HCT116 (cell line): Measurements from ENCODE around the gene GUCA2B. TPM values are rescaled to one million over a fixed set of nuclear protein-coding genes. Genes with fewer than 3 reads are reported as not detected.

Experiments used
- ATAC-seq: fragments of 200-7000 bp; cut with Tn5 transposase; 2 replicates; pipeline ENCODE4 v1.9.1; 2020; ENCODE audit warnings: mild to moderate bottlenecking, moderate library complexity
- BruUV-seq: library from RNA; stranded (reverse); fragments of 400-500 nt; replicated peaks from 2 replicates; lab custom pipeline; 2021; lab: Mats Ljungman, UMichigan
- CTCF ChIA-PET: fragments of 300-600 bp; sonication (Branson Sonifier 250); formaldehyde crosslinking; loops from one replicate; lab custom pipeline; 2021; ENCODE audit warnings: antibody characterized with exemption; lab: Charles Lee
- POLR2A ChIA-PET: fragments of 300-600, 350-600 bp; sonication (Branson Sonifier 250); formaldehyde crosslinking; loops from one replicate; lab custom pipeline; 2021; ENCODE audit warnings: antibody characterized with exemption; lab: Charles Lee
- RAD21 ChIA-PET, 2 experiments: fragments of 300-600 bp; sonication (Branson Sonifier 250); formaldehyde crosslinking; loops; one replicate each; lab custom pipeline; 2023; ENCODE audit warnings: low total read pairs in 2 of 2; ENCODE audit not compliant: uncharacterized antibody in 2 of 2, unreplicated experiment in 2 of 2, low non-redundant PET in 1 of 2; lab: Charles Lee
- DNase-seq: peaks from one replicate; pipeline ENCODE4 v3.0.0-alpha.2; 2010; ENCODE audit warnings: low read depth, low spot score
- H2AFZ ChIP-seq: fragments of 200-600 bp; shearing (Covaris generic), sonication (generic); 2 replicates; pipeline ENCODE4 v1.6.1; 2017; ENCODE audit warnings: low read depth, mixed run types, mixed read lengths, antibody characterized with exemption, low read length; ENCODE audit not compliant: poor library complexity, severe bottlenecking
- H3K27ac ChIP-seq: 2 replicates; pipeline ENCODE4 v1.5.1; 2012; ENCODE audit warnings: low read depth, low read length
- H3K27me3 ChIP-seq: fragments of 200-600 bp; sonication (generic); 2 replicates; pipeline ENCODE4 v1.6.1; 2016; ENCODE audit warnings: mixed run types, low read length, mixed read lengths; ENCODE audit not compliant: insufficient read depth
- H3K36me3 ChIP-seq, 2 experiments: fragments of 200-500 bp in 1 of 2; fragments of 200-600 bp in 1 of 2; sonication (Bioruptor generic) in 1 of 2; sonication (generic) in 1 of 2; 2 replicates each; pipeline versions ENCODE4 v1.5.1 to v1.6.1; 2014 to 2016; ENCODE audit warnings: low read length in 2 of 2, inconsistent platforms in 1 of 2, mixed read lengths in 1 of 2, mixed run types in 1 of 2; ENCODE audit not compliant: insufficient read depth in 2 of 2, control insufficient read depth in 1 of 2
- H3K4me1 ChIP-seq, 2 experiments: fragments of 200-600 bp in 1 of 2; sonication (generic) in 1 of 2; 2 replicates each; pipeline versions ENCODE4 v1.5.1 to v1.6.1; 2012 to 2017; ENCODE audit warnings: low read length in 2 of 2, inconsistent platforms in 1 of 2, mild to moderate bottlenecking in 1 of 2, mixed read lengths in 1 of 2, mixed run types in 1 of 2, moderate library complexity in 1 of 2; ENCODE audit not compliant: insufficient read depth in 2 of 2, control insufficient read depth in 1 of 2
- H3K4me2 ChIP-seq: fragments of 200-600 bp; sonication (generic); 2 replicates; pipeline ENCODE4 v1.6.1; 2017; ENCODE audit warnings: mixed run types, low read length, mixed read lengths
- H3K4me3 ChIP-seq, 2 experiments: fragments of 200-600 bp in 1 of 2; sonication (generic) in 1 of 2; replicated peaks in 1 of 2; 2 replicates each; pipeline ENCODE4 v1.5.1; 2011 to 2016; ENCODE audit warnings: low read length in 2 of 2, control low read depth in 1 of 2, low read depth in 1 of 2, mild to moderate bottlenecking in 1 of 2, mixed read lengths in 1 of 2, mixed run types in 1 of 2
- H3K79me2 ChIP-seq: fragments of 200-600 bp; sonication (generic); 2 replicates; pipeline ENCODE4 v1.6.1; 2017; ENCODE audit warnings: mild to moderate bottlenecking, mixed run types, low read length, moderate library complexity, mixed read lengths; ENCODE audit not compliant: insufficient read depth
- H3K9ac ChIP-seq: fragments of 200-600 bp; sonication (generic); 2 replicates; pipeline ENCODE4 v1.6.1; 2016; ENCODE audit warnings: low read length, mixed read lengths
- H3K9me2 ChIP-seq: fragments of 200-600 bp; sonication (generic), shearing (Covaris generic); 2 replicates; pipeline ENCODE4 v1.6.1; 2017; ENCODE audit warnings: mixed run types, mild to moderate bottlenecking, moderate library complexity; ENCODE audit not compliant: insufficient read depth
- H3K9me3 ChIP-seq, 2 experiments: fragments of 200-500 bp in 1 of 2; fragments of 200-600 bp in 1 of 2; sonication (Bioruptor generic) in 1 of 2; sonication (generic) in 1 of 2; 2 replicates each; pipeline ENCODE4 v1.6.1; 2014 to 2017; ENCODE audit warnings: low read length in 2 of 2, mixed read lengths in 2 of 2, inconsistent platforms in 1 of 2, low read depth in 1 of 2, mild to moderate bottlenecking in 1 of 2, mixed run types in 1 of 2, moderate library complexity in 1 of 2; ENCODE audit not compliant: control insufficient read depth in 1 of 2, insufficient read depth in 1 of 2
- H4K20me1 ChIP-seq: fragments of 200-600 bp; sonication (generic), shearing (Covaris generic); 2 replicates; pipeline ENCODE4 v1.6.1; 2017; ENCODE audit warnings: mixed run types, mild to moderate bottlenecking, moderate library complexity; ENCODE audit not compliant: insufficient read depth
- CBX3 ChIP-seq: IDR thresholded peaks from 2 replicates; pipeline ENCODE4 v1.6.1; 2012; ENCODE audit warnings: low read depth
- CTCF ChIP-seq, 3 experiments: fragments of 200-600 bp in 1 of 3; sonication (generic) in 1 of 3; IDR thresholded peaks in 2 of 3; conservative IDR thresholded peaks in 1 of 3; 2 replicates each; pipeline ENCODE4 v1.5.1; 2012 to 2017; ENCODE audit warnings: low read depth in 2 of 3, low read length in 2 of 3, antibody characterized with exemption in 1 of 3, borderline replicate concordance in 1 of 3, control low read depth in 1 of 3, mild to moderate bottlenecking in 1 of 3, mixed read lengths in 1 of 3, mixed run types in 1 of 3, moderate library complexity in 1 of 3; ENCODE audit not compliant: insufficient read depth in 1 of 3
- EGR1 ChIP-seq: IDR thresholded peaks from 2 replicates; pipeline ENCODE4 v1.6.1; 2012; ENCODE audit warnings: low read depth
- FOSL1 ChIP-seq: IDR thresholded peaks from 2 replicates; pipeline ENCODE4 v1.6.1; 2012; ENCODE audit warnings: low read depth
- JUND ChIP-seq: IDR thresholded peaks from 2 replicates; pipeline ENCODE4 v1.6.1; 2012
- MAX ChIP-seq: IDR thresholded peaks from 2 replicates; pipeline ENCODE4 v1.6.1; 2012
- POLR2AphosphoS5 ChIP-seq: IDR thresholded peaks from 2 replicates; pipeline ENCODE4 v1.6.1; 2011; ENCODE audit warnings: mild to moderate bottlenecking, low read depth, low read length, moderate library complexity
- REST ChIP-seq: IDR thresholded peaks from 2 replicates; pipeline ENCODE4 v1.6.1; 2012; ENCODE audit warnings: low read depth
- SIN3A ChIP-seq: IDR thresholded peaks from 2 replicates; pipeline ENCODE4 v1.6.1; 2012; ENCODE audit warnings: low read depth
- SP1 ChIP-seq: IDR thresholded peaks from 2 replicates; pipeline ENCODE4 v1.6.1; 2012; ENCODE audit warnings: low read depth
- SRF ChIP-seq: IDR thresholded peaks from 2 replicates; pipeline ENCODE4 v1.6.1; 2012; ENCODE audit warnings: low read depth
- ZFX ChIP-seq: fragments of 450-650 bp; IDR thresholded peaks from 2 replicates; pipeline ENCODE4 v1.6.1; 2017
- intact Hi-C: fragments of 100-400 bp; cut with micrococcal nuclease; formaldehyde crosslinking; loops from 2 replicates; pipeline ENCODE4 v1.10.0; 2022
- total RNA-seq: library from RNA; stranded (reverse); gene quantifications from one replicate; pipeline ENCODE4 v1.2.1, GENCODE V29; 2021; ENCODE audit not compliant: unreplicated experiment

The GUCA2B gene
- total RNA-seq, 1 experiment from 2014 or later = not detected

- Histone ChIP-seq H3K4me1 (peaks cover 0 to 8% of the 10 kb centered on the region in 2 experiments; a peak in 1 of 4 replicates), H3K4me3 (no peak overlapping the region), H2AFZ (no peak overlapping the region), H3K4me2 (no peak overlapping the region)
- CTCF ChIA-PET = no interaction called here
- ATAC-seq = no peak
- intact Hi-C loops = loop anchor here (10.0 kb wide), 1 partner anchor 569 kb away; no protein-coding TSS in a partner anchor
- DNase-seq = no peak
- TF ChIP-seq SRF (no peak), SIN3A (no peak), JUND (no peak), EGR1 (no peak), FOSL1 (no peak), REST (no peak), POLR2AphosphoS5 (no peak), CBX3 (no peak), CTCF (IDR thresholded peaks at IDR 0.05 in 2 of 3, conservative IDR thresholded peaks at IDR 0.05 in 1 of 3; ENCODE audit: borderline replicate concordance in 1 of 3, insufficient read depth in 1 of 3, low read depth in 2 of 3, low read length in 2 of 3) (no peak), SP1 (no peak), ZFX (no peak), MAX (no peak)
- TF ChIP-seq, all 23 proteins: peak for 0
- H3K79me2 ChIP-seq = no peaks in the 10 kb centered on the region
- H4K20me1 ChIP-seq = no peaks in the 10 kb centered on the region
- H3K27ac ChIP-seq = no peak overlapping the region
- RAD21 ChIA-PET = no interaction called here
- H3K27me3 ChIP-seq = no peaks in the 10 kb centered on the region
- no peaks in the 10 kb centered on the region for H3K9me2 ChIP-seq
- no TSS peak for BruUV-seq
- no peaks in the 10 kb centered on the region for H3K36me3 ChIP-seq
- no peaks in the 10 kb centered on the region for H3K9me3 ChIP-seq
- POLR2A ChIA-PET = no interaction called here
- H3K9ac ChIP-seq = no peak overlapping the region
Observed at GRCh38 chr1:42143896-42144710, 9.1 kb upstream of the GUCA2B start.
